Uterus (tissue), 4 donors: ENCODE data around the gene NCKAP1. TPM values are rescaled to one million over a fixed set of nuclear protein-coding genes. Genes with fewer than 3 reads are reported as not detected.
"Not testable (repeated sequence)": the region's sequence is repeated elsewhere in the genome, so short reads cannot be mapped to it uniquely, and the experiment has no call there.

Experiments used
- DNase-seq, 2 donors: peaks; one replicate each; pipeline ENCODE4 v3.0.0-alpha.2; 2019 to 2020
- H3K27ac ChIP-seq, 2 donors: fragments of 200-600 bp; sonication (generic); 1 replicate in 1 of 2; 2 replicates in 1 of 2; pipeline ENCODE4 v1.5.1; 2016 to 2018
- H3K27me3 ChIP-seq, 2 donors: fragments of 200-600 bp; sonication (generic); one replicate each; pipeline ENCODE4 v1.5.1; 2018 to 2019; ENCODE audit warnings: control low read depth in 1 of 2
- H3K36me3 ChIP-seq, 2 donors: fragments of 200-600 bp; sonication (generic); one replicate each; pipeline ENCODE4 v1.5.1; 2019; ENCODE audit warnings: control low read depth in 1 of 2
- H3K4me1 ChIP-seq, 2 donors: fragments of 200-600 bp; sonication (generic); one replicate each; pipeline ENCODE4 v1.5.1; 2018 to 2019; ENCODE audit warnings: control low read depth in 1 of 2
- H3K4me3 ChIP-seq, 2 donors: fragments of 200-600 bp; sonication (generic); 1 replicate in 1 of 2; 2 replicates in 1 of 2; pipeline ENCODE4 v1.5.1; 2018 to 2019; ENCODE audit warnings: mild to moderate bottlenecking in 1 of 2
- H3K9me3 ChIP-seq, 2 donors: fragments of 200-600 bp; sonication (generic); one replicate each; pipeline ENCODE4 v1.5.1; 2019; ENCODE audit warnings: control low read depth in 1 of 2
- CTCF ChIP-seq, 4 experiments: fragments of 200-600 bp in 2 of 4; fragments of 450-650 bp in 2 of 4; sonication (generic) in 2 of 4; IDR thresholded peaks; one replicate each; pipeline ENCODE4 v1.5.1; 2016 to 2019; ENCODE audit warnings: antibody characterized with exemption in 4 of 4, mild to moderate bottlenecking in 2 of 4, moderate library complexity in 1 of 4
- POLR2A ChIP-seq, 2 donors: fragments of 450-650 bp; IDR thresholded peaks; one replicate each; pipeline ENCODE4 v1.6.1; 2016; ENCODE audit warnings: antibody characterized with exemption in 2 of 2, mild to moderate bottlenecking in 1 of 2, moderate library complexity in 1 of 2
- intact Hi-C: fragments of 100-400 bp; cut with DNase I; formaldehyde crosslinking; loops from one replicate; pipeline ENCODE4 v1.15.1; 2023; ENCODE audit warnings: low total_unique reads
- total RNA-seq, 4 donors: library from RNA; depleted of rRNA in 3 of 4; stranded (reverse); fragments of >200 nt in 3 of 4; gene quantifications; one replicate each; pipeline versions ENCODE4 v1.1.0 to v1.2.4, GENCODE V29; 2014 to 2023
- donor health status: DM: yes; HTN: yes; CAD: no.

The NCKAP1 gene
- total RNA-seq, 4 donors from 2014 or later: 55.3 to 284 (median 167) TPM

- H3K9me3 ChIP-seq: no peaks in the 10 kb centered on the region
- no peak overlapping the region for H3K4me3 ChIP-seq
- H3K27ac ChIP-seq: no peak overlapping the region
- no peaks in the 10 kb centered on the region for H3K27me3 ChIP-seq
- DNase-seq: no peak
- intact Hi-C loops: no loop called here
- no peaks in the 10 kb centered on the region for H3K4me1 ChIP-seq
- H3K36me3 ChIP-seq: no peaks in the 10 kb centered on the region
- no peak for TF ChIP-seq CTCF (IDR thresholded peaks at IDR 0.05)
- no peak for TF ChIP-seq POLR2A (IDR thresholded peaks at IDR 0.05)
Observed at GRCh38 chr2:183063083-183063482, 24.8 kb upstream of the NCKAP1 start.

GRCh38 chr2:183060571-183061231, 22.4 kb upstream of the NCKAP1 start:
- Histone ChIP-seq H3K4me3 (no peak overlapping the region), H3K27ac (no peak overlapping the region), H3K4me1 (no peaks in the 10 kb centered on the region), H3K9me3 (no peaks in the 10 kb centered on the region), H3K36me3 (no peaks in the 10 kb centered on the region), H3K27me3 (no peaks in the 10 kb centered on the region)
- TF ChIP-seq CTCF (IDR thresholded peaks at IDR 0.05) (no peak), POLR2A (IDR thresholded peaks at IDR 0.05) (no peak)
- no peak for DNase-seq
- intact Hi-C loops: no loop called here

GRCh38 chr2:183059561-183059960, 21.3 kb upstream of the NCKAP1 start:
- H3K36me3 ChIP-seq: no peaks in the 10 kb centered on the region
- TF ChIP-seq CTCF (IDR thresholded peaks at IDR 0.05): no peak
- no peak for TF ChIP-seq POLR2A (IDR thresholded peaks at IDR 0.05)
- no peaks in the 10 kb centered on the region for H3K9me3 ChIP-seq
- intact Hi-C loops: no loop called here
- no peak overlapping the region for H3K27ac ChIP-seq
- H3K4me3 ChIP-seq: no peak overlapping the region
- no peaks in the 10 kb centered on the region for H3K4me1 ChIP-seq
- no peak for DNase-seq
- H3K27me3 ChIP-seq: no peaks in the 10 kb centered on the region

- Histone ChIP-seq H3K4me3 (no peak overlapping the region), H3K9me3 (no peaks in the 10 kb centered on the region), H3K27ac (no peak overlapping the region), H3K27me3 (no peaks in the 10 kb centered on the region), H3K36me3 (no peaks in the 10 kb centered on the region), H3K4me1 (no peaks in the 10 kb centered on the region)
- intact Hi-C loops: no loop called here
- no peak for DNase-seq
- TF ChIP-seq POLR2A (IDR thresholded peaks at IDR 0.05) (no peak), CTCF (IDR thresholded peaks at IDR 0.05) (no peak)
Observed at GRCh38 chr2:183057333-183057985, 19.2 kb upstream of the NCKAP1 start.

GRCh38 chr2:183049420-183049819, 11.2 kb upstream of the NCKAP1 start:
- intact Hi-C loops: no loop called here
- no peaks in the 10 kb centered on the region for H3K36me3 ChIP-seq
- no peak for TF ChIP-seq POLR2A (IDR thresholded peaks at IDR 0.05)
- TF ChIP-seq CTCF (IDR thresholded peaks at IDR 0.05): no peak

GRCh38 chr2:183047486-183048125, 9.3 kb upstream of the NCKAP1 start:
- H3K4me3 ChIP-seq, H3K9me3 ChIP-seq, H3K27ac ChIP-seq, H3K4me1 ChIP-seq, intact Hi-C loops, H3K36me3 ChIP-seq, H3K27me3 ChIP-seq, DNase-seq: not testable (repeated sequence)

More at GRCh38 chr2:183049420-183049819, 11.2 kb upstream of the NCKAP1 start:
- Histone ChIP-seq H3K27me3 (no peaks in the 10 kb centered on the region), H3K4me3 (no peak overlapping the region), H3K4me1 (no peaks in the 10 kb centered on the region), H3K27ac (no peak overlapping the region), H3K9me3 (no peaks in the 10 kb centered on the region)
- no peak for DNase-seq

GRCh38 chr2:183043580-183043979, 5.3 kb upstream of the NCKAP1 start:
- H3K36me3 ChIP-seq, H3K4me1 ChIP-seq, H3K27me3 ChIP-seq, DNase-seq, H3K9me3 ChIP-seq, H3K4me3 ChIP-seq, intact Hi-C loops, H3K27ac ChIP-seq: not testable (repeated sequence)
